ENCODE data around the gene PKD2L2.
"Not testable (repeated sequence)": the region's sequence is repeated elsewhere in the genome, so short reads cannot be mapped to it uniquely, and the experiment has no call there.

PKD2L2 gene

GRCh38 chr5:137960141-137960540 is 70.9 kb downstream of the PKD2L2 start:
- no peak for DNase-seq

GRCh38 chr5:137960819-137961218 is 71.6 kb downstream of the PKD2L2 start:
- DNase-seq: no peak

GRCh38 chr5:137970384-137970783 is 81.1 kb downstream of the PKD2L2 start:
- not testable (repeated sequence) for DNase-seq

GRCh38 chr5:137975208-137975607 is 86.0 kb downstream of the PKD2L2 start:
- no peak for DNase-seq

- no peak for DNase-seq
Observed at GRCh38 chr5:137989419-137989818, 100.2 kb downstream of the PKD2L2 start.

Data from activated CD8-positive, alpha-beta memory T cell treated with anti-CD3 and anti-CD28 coated beads, Interleukin-2, amount 50 U/mL, for 4 hours (primary cell).